Natural killer cell treated with Interleukin-12 subunit alpha and Interleukin-12 subunit beta and Interleukin-15 and Interleukin-18, amount 100 ng/mL, for 72 hours (primary cell): ENCODE data around the gene GATAD2B. TPM values are rescaled to one million over a fixed set of nuclear protein-coding genes. Genes with fewer than 3 reads are reported as not detected.

Source experiments
- ATAC-seq, 2 donors: fragments of 150-1000 bp; cut with Tn5 transposase in 1 of 2; sonication (Bioruptor Pico), chemical (Tn5 transposase) in 1 of 2; 2 replicates each; pipeline ENCODE4 v1.10.0; 2021
- DNase-seq: peaks from one replicate; pipeline ENCODE4 v3.0.0; 2022; ENCODE audit warnings: low spot score
- H3K27ac Mint-ChIP-seq, 2 donors: 1 replicate in 1 of 2; 2 replicates in 1 of 2; pipeline ENCODE4 v1.8.0; 2022; ENCODE audit warnings: mixed read lengths in 2 of 2, mild to moderate bottlenecking in 1 of 2, moderate library complexity in 1 of 2
- H3K27me3 Mint-ChIP-seq, 2 donors: 1 replicate in 1 of 2; 2 replicates in 1 of 2; pipeline ENCODE4 v1.8.0; 2022; ENCODE audit warnings: mixed read lengths in 2 of 2
- H3K36me3 Mint-ChIP-seq: one replicate; pipeline ENCODE4 v1.8.0; 2022; ENCODE audit warnings: mixed read lengths
- H3K4me1 Mint-ChIP-seq, 2 donors: 1 replicate in 1 of 2; 2 replicates in 1 of 2; pipeline ENCODE4 v1.8.0; 2022; ENCODE audit warnings: low read depth in 2 of 2, mixed read lengths in 2 of 2, mild to moderate bottlenecking in 1 of 2
- H3K4me3 Mint-ChIP-seq: one replicate; pipeline ENCODE4 v1.8.0; 2022; ENCODE audit warnings: mixed read lengths
- H3K9me3 Mint-ChIP-seq: 2 replicates; pipeline ENCODE4 v1.8.0; 2022; ENCODE audit warnings: mixed read lengths
- total RNA-seq, 2 donors: library from RNA; stranded (reverse); gene quantifications; one replicate each; pipeline ENCODE4 v1.2.3, GENCODE V29; 2022

GATAD2B gene
- total RNA-seq, 2 donors from 2014 or later, result 58.5 to 76.6 TPM

GRCh38 chr1:153803470-153804056 lies 119.2 kb downstream of the GATAD2B start:
- Mint-ChIP-seq H3K9me3 (no peaks in the 10 kb centered on the region), H3K27ac (peak overlapping the region; percentile 67 to 76), H3K4me1 (peaks cover 21 to 32% of the 10 kb centered on the region in 2 donors), H3K27me3 (no peaks in the 10 kb centered on the region), H3K36me3 (peaks cover 5% of the 10 kb centered on the region), H3K4me3 (no peak overlapping the region)
- DNase-seq, result peak; percentile 15
- no peak for ATAC-seq

DNA sequence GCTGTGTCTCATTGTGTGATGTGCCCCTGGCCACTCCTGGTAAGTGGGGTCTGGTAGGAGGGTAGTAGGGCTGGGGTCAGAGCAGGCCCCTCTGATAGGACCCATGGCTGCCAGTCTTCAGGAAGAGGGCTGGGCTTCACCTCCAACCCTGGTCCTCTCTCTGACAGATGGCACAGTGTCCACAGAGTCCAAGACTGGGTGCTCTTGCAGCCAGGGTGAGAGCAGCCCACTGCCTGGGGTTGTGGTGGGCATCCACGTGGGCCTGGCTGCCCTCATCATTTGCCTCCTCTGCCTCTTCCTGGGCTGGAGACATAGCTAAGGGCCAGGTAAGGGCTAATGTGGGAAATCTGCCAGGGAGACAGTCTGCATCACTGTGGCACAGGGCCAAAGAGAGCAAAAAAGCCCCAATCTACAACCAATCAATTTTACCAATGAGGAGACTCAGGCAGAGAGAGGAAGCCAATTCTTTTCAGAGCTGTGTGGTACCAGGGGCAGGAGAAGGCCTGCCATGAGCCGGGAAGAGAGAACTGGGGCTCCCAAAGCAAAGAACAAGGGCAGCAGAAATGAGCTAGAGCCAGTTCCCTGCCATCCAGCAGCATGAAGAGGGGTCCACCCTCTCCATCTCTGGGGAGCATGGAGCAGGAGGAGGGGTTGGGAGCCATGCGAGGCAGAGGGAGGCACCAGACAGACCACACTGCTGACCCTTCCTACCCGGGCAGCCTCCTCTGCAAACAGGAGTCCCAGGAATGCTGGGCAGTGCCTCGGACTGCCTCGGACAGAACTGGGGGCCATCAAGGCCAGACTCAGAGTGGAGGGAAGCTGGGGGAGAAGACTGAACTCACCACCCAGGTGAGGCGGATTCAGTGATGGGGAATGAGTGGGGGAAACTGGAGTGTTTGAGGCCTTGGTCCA lies 120.7 kb downstream of the GATAD2B start:
- peak overlapping the region in 1 of 2 donors; percentile 76 for H3K27ac Mint-ChIP-seq
- ATAC-seq, result no peak
- H3K27me3 Mint-ChIP-seq, result no peaks in the 10 kb centered on the region
- no peaks in the 10 kb centered on the region for H3K9me3 Mint-ChIP-seq
- H3K4me1 Mint-ChIP-seq, result peaks cover 23 to 35% of the 10 kb centered on the region in 2 donors
- H3K4me3 Mint-ChIP-seq, result no peak overlapping the region
- no peak for DNase-seq
- no peaks in the 10 kb centered on the region for H3K36me3 Mint-ChIP-seq

DNA sequence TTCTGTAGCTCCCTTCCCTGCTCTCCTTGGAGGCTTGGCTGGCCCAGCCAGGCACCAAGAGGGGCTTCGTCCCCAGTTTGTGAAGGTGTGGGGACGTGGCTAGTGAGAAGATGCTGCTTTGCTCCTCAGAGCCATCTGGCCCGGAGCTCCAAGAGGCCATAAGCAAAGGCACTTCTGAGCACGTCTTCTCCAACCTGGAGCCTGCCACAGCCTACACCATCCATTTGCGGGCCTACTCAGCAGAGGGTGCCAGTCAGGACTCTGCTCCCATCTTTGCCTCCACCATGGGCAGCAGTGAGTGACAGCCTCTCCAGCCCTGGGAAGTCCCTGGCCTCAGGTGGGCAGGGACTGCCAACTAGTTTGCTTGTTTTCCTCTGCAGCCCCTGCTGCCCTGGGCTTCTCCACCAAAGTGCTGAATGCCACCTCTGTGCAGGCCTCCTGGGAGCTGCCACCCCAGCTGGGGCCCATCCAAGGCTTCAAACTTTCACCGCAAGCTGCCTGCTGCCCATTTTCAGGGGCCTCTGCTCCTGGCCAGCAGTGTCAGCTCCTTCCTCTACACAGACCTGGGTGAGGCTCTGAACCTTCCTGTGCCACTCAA lies 121.6 kb downstream of the GATAD2B start:
- Mint-ChIP-seq H3K4me3 (no peak overlapping the region), H3K36me3 (no peaks in the 10 kb centered on the region), H3K27ac (peak overlapping the region in 1 of 2 donors; percentile 76), H3K4me1 (peaks cover 31 to 39% of the 10 kb centered on the region in 2 donors), H3K27me3 (no peaks in the 10 kb centered on the region), H3K9me3 (no peaks in the 10 kb centered on the region)
- ATAC-seq (no peak), DNase-seq (no peak)

- Mint-ChIP-seq H3K4me3 (no peak overlapping the region), H3K36me3 (no peaks in the 10 kb centered on the region), H3K4me1 (peaks cover 26 to 37% of the 10 kb centered on the region in 2 donors), H3K27ac (peak overlapping the region in 1 of 2 donors; percentile 53), H3K9me3 (no peaks in the 10 kb centered on the region), H3K27me3 (no peaks in the 10 kb centered on the region)
- DNase-seq (no peak), ATAC-seq (no peak)
Observed at GRCh38 chr1:153800516-153800915, 122.3 kb downstream of the GATAD2B start.

GRCh38 chr1:153799566-153800465 lies 123.0 kb downstream of the GATAD2B start:
- H3K4me1 Mint-ChIP-seq, result peaks cover 22 to 35% of the 10 kb centered on the region in 2 donors
- DNase-seq (no peak), ATAC-seq (no peak)
- H3K4me3 Mint-ChIP-seq, result no peak overlapping the region
- no peaks in the 10 kb centered on the region for H3K27me3 Mint-ChIP-seq
- no peaks in the 10 kb centered on the region for H3K36me3 Mint-ChIP-seq
- no peaks in the 10 kb centered on the region for H3K9me3 Mint-ChIP-seq
- H3K27ac Mint-ChIP-seq, result peak overlapping the region in 1 of 2 donors; percentile 53

DNA sequence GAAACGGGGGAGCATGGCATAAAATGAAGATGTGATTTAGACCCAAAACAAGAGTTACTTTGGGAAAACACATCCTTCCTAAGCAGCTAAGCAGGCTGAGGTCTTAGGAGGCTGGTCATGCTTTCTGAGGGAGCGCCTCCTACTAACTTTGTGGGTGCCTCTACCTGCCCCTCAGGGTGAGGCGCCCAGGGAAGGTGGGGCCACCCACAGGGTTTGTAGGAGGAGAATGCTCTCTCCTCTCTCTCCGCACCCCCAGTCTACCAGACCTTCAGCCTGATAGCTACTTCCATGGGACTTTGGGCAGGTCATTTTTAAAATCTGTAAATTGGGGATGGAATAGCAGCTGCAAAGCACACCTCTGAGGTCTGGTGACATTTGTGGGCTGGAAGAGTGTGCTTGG lies 123.8 kb downstream of the GATAD2B start:
- ATAC-seq (no peak), DNase-seq (peak; percentile 37)
- H3K27ac Mint-ChIP-seq, result no peak overlapping the region
- H3K36me3 Mint-ChIP-seq, result no peaks in the 10 kb centered on the region
- H3K4me3 Mint-ChIP-seq, result no peak overlapping the region
- peaks cover 22 to 38% of the 10 kb centered on the region in 2 donors for H3K4me1 Mint-ChIP-seq
- H3K27me3 Mint-ChIP-seq, result no peaks in the 10 kb centered on the region
- H3K9me3 Mint-ChIP-seq, result no peaks in the 10 kb centered on the region

GRCh38 chr1:153798468-153798780 lies 124.3 kb downstream of the GATAD2B start:
- Mint-ChIP-seq H3K9me3 (no peaks in the 10 kb centered on the region), H3K4me3 (no peak overlapping the region), H3K36me3 (no peaks in the 10 kb centered on the region), H3K27ac (no peak overlapping the region), H3K4me1 (peaks cover 16 to 34% of the 10 kb centered on the region in 2 donors), H3K27me3 (no peaks in the 10 kb centered on the region)
- no peak for ATAC-seq
- DNase-seq, result no peak

DNA sequence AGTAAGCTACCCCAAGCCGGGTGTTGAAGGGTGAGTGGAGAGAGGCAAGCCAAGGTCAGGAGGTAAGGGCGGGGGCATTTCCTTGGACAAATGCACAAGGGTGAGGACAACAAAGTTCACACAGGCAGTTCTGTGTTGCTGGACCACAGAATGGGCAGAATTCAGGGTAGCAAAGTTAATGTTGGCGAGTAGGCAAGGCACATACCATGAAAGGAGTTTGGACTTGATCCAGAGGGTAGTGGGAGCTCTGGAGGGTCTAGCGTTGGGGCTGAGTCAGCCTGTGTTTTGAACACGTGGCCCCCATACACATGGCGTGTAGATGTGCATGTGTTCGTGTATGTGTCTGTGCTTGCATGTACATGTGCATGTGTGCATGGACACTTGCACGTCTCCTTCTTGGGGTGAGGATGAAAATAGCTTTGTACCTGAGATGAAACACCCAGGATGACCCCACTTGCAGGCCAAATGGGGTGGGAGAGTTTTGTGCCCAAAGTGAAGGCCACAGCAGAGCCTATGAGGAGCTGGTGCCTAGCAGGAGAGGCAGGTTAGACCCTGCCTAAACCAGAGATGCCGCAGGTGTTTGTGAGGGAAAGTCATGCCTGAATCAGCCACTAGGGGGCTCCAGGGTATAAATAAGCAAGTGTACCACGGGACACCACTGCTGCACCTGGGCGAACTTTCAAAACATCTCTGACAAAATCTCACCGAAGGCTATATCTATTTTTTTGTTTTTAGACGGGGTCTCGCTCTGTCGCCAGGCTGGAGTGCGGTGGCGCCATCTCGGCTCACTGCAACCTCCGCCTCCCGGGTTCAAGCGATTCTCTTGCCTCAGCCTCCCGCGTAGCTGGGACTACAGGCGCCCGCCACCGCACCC lies 125.7 kb downstream of the GATAD2B start:
- no peaks in the 10 kb centered on the region for H3K9me3 Mint-ChIP-seq
- peaks cover 27 to 36% of the 10 kb centered on the region in 2 donors for H3K4me1 Mint-ChIP-seq
- peak; percentile 65 to 72 for ATAC-seq
- peak overlapping the region in 1 of 2 donors; percentile 38 for H3K27ac Mint-ChIP-seq
- H3K4me3 Mint-ChIP-seq, result no peak overlapping the region
- H3K27me3 Mint-ChIP-seq, result no peaks in the 10 kb centered on the region
- no peaks in the 10 kb centered on the region for H3K36me3 Mint-ChIP-seq
- DNase-seq, result peak; percentile 74

DNA sequence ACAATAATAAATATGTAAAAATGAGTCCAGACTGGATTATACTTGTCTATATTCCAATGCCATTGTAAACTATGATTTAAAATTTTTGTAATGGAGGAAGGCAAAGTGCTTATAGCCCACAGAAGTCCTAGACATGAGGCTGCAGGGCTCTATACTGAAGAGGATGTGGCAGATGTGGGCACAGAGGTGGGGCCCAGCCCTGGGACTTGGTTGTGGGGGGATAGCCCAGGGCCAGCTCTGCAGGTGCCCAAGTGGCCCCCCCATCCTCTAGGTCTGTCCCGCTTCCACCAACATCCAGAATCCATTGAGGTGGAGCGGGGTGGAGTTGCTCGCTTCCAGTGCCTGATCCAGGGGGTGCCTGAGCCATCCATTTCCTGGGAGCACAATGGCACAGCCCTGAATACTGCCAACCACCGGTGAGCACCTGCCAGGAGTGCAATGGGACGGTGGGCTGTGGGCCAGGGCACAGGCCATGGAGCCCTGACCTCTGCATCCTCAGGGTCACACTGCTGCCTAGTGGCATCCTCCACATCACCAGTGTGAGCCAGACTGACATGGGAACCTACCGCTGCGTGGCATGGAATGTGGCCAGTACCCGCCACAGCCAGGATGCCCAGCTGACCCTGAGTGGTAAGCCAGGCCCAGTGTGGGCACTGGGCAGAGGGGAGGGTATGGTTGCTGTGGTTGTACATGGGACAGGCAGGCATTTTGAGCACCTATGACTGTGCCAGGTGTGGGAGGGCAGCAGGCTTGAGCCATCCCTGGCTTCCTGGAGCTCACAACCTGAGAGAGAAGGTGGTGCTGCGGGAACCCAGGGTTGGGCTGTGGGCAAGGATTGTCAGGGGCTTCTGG lies 126.6 kb downstream of the GATAD2B start:
- no peaks in the 10 kb centered on the region for H3K36me3 Mint-ChIP-seq
- no peak overlapping the region for H3K4me3 Mint-ChIP-seq
- H3K9me3 Mint-ChIP-seq, result no peaks in the 10 kb centered on the region
- no peaks in the 10 kb centered on the region for H3K27me3 Mint-ChIP-seq
- ATAC-seq, result no peak
- peaks cover 34 to 39% of the 10 kb centered on the region in 2 donors for H3K4me1 Mint-ChIP-seq
- H3K27ac Mint-ChIP-seq, result peak overlapping the region in 1 of 2 donors; percentile 38
- peak; percentile 44 for DNase-seq

GRCh38 chr1:153795330-153795837 lies 127.4 kb downstream of the GATAD2B start:
- Mint-ChIP-seq H3K27me3 (no peaks in the 10 kb centered on the region), H3K4me3 (no peak overlapping the region), H3K9me3 (no peaks in the 10 kb centered on the region), H3K27ac (peak overlapping the region in 1 of 2 donors; percentile 38), H3K36me3 (no peaks in the 10 kb centered on the region), H3K4me1 (peaks cover 42 to 47% of the 10 kb centered on the region in 2 donors)
- DNase-seq (no peak), ATAC-seq (no peak)

GRCh38 chr1:153794624-153795329 lies 128.0 kb downstream of the GATAD2B start:
- Mint-ChIP-seq H3K36me3 (no peaks in the 10 kb centered on the region), H3K4me1 (peaks cover 48 to 53% of the 10 kb centered on the region in 2 donors), H3K9me3 (no peaks in the 10 kb centered on the region), H3K27ac (peak overlapping the region; percentile 23 to 38), H3K4me3 (peak overlapping the region; percentile 34), H3K27me3 (no peaks in the 10 kb centered on the region)
- DNase-seq, result no peak
- no peak for ATAC-seq
